ENCODE data around the gene TEX54.
A peak's percentile ranks its signal among the peaks of the same experiment; 100 is the strongest.
"Not testable (repeated sequence)": the region's sequence is repeated elsewhere in the genome, so short reads cannot be mapped to it uniquely, and the experiment has no call there.

The TEX54 gene

DNA sequence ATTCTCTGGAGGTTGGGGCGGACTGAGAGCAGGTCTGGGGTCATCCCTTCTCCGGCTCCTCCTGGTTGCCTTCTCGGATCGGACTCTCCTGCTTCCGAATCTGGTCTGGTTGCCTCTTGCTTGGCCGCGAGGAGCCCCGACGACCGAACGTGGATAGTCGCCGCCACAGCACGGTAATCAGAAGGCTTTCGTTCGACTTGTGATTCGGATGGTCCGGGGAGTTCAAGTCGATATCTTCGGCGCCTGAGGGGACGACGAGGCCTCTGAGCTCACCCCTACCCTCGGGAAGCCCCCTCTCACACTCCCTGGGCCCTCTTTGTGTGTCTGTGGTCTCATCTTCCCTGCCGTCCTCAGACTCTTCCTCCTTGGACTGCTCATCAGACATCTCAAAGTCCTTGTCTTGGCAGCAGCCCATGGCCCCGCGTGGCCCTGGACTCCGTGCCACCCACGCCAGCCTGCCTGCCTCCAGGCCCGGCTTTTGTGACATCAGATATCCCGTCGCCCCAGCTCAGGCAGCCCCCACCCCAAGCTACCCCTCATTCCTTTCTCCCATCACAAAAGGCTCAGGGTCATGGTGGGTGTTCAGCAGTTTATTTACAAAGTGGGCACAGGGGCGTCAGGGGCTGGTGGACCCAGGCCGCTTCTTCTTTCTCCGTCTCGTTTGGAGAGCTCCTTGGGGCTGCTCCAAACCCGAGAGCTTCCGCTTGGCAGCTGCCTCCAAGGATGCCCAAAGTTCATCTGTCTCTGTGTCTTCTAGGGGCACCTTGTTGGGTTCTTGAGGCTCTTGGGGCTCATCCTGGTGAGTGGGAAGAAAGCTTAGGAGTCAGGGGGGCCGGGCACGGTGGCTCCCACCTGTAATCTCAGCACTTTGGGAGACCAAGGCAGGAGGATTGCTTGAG lies at the start of gene TEX54:
Gene TEX54, minus strand, starts transcription at position 506 of the 899 bp plus-strand sequence.
- DNase-seq, result peak in 1 of 2 experiments; percentile 85

DNA sequence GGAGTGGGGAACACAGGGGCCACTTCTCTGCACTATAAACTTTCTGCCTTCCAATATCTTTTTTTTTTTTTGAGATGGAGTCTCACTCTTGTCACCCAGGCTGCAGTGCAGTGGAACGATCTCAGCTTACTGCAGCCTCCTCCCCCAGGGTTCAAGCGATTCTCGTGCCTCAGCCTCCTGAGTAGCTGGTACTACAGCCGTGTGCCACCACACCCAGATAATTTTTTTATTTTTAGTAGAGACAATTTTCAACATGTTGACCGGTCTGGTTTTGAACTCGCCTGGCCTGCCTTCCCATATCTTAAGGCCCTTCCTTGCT lies 49.7 kb upstream of the TEX54 start:
- no peak for DNase-seq

DNA sequence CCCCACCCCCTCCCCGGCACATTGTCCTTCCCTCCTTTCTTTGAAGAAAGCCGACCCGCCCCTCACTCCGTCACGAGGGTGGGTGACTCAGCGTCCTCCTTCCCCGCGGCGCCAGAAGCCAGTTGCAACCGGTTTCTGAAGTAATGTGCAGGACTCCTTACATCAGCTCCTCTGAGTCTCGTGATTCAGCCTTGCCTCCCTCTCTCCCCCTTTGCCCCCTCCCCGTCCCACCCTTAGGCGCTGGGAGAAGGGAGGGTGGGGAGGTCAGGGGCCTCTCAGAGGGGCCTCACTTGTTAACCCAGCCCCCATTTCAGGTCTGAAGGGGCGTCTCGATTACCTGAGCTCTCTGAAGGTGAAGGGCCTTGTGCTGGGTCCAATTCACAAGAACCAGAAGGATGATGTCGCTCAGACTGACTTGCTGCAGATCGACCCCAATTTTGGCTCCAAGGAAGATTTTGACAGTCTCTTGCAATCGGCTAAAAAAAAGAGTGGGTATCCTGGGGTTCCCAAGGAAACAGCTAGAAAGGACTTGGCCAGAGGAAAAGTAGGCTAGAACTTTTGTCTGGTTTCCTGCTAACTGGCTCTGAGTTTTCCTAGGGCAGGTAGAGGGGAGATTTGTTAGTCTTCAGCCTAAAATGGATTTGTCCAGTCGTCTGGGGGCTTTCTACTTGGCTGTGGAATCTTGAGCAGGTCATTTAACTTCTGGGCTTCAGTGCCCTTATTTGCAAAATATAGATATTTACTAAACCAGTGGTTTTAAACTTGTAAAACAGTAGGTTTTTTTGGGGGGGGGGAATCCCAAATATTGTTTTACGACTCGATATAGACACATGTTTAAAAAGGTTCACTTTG lies 49.2 kb upstream of the TEX54 start:
- DNase-seq, result peak; percentile 77 to 95

DNA sequence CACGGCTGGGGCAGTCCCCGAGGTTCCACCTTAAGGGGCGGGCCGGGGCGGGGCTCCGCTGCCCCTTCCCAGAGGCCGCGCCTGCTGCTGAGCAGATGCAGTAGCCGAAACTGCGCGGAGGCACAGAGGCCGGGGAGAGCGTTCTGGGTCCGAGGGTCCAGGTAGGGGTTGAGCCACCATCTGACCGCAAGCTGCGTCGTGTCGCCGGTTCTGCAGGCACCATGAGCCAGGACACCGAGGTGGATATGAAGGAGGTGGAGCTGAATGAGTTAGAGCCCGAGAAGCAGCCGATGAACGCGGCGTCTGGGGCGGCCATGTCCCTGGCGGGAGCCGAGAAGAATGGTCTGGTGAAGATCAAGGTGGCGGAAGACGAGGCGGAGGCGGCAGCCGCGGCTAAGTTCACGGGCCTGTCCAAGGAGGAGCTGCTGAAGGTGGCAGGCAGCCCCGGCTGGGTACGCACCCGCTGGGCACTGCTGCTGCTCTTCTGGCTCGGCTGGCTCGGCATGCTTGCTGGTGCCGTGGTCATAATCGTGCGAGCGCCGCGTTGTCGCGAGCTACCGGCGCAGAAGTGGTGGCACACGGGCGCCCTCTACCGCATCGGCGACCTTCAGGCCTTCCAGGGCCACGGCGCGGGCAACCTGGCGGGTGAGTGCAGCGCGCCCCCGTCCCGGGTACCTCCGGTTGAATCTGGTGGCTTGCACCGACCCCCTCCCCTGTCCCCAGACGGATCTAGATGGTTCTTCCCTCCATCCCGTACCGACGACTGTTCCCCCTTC lies 48.4 kb upstream of the TEX54 start, which contains the start of gene SLC3A2:
Gene SLC3A2, plus strand, starts transcription at position 94 of the 776 bp plus-strand sequence. Its CDS starts 128 bp downstream, at position 222.
- peak; percentile 81 to 96 for DNase-seq

DNA sequence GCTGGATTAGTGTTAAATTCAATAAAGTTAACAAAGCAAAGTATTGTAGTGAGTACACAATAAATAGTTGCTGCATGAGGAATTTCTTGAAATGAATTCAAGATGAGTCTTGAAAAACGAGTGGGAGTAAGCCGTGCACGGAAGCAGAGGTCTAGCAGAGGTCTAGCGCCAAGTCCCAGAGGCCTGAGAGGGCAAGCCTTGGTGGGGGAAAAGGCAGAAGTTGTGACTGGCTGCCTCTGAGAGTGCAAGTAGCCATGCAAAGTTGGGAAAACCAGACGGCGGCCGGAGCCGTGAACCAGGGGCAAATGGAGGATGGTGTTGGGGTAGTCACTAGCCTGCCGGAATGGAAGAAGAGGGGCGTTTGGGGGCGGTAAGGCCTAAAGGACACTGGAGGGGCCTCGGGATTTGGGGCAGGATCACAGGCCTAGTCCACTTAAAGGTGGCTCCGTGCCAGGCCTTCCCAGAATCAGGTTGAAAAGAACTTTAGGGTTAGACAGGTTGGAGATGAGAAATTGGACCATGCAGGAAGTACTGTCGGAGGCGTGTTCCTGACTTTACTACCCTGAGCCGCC lies 47.7 kb upstream of the TEX54 start:
- DNase-seq, result peak in 1 of 2 experiments; percentile 54

DNA sequence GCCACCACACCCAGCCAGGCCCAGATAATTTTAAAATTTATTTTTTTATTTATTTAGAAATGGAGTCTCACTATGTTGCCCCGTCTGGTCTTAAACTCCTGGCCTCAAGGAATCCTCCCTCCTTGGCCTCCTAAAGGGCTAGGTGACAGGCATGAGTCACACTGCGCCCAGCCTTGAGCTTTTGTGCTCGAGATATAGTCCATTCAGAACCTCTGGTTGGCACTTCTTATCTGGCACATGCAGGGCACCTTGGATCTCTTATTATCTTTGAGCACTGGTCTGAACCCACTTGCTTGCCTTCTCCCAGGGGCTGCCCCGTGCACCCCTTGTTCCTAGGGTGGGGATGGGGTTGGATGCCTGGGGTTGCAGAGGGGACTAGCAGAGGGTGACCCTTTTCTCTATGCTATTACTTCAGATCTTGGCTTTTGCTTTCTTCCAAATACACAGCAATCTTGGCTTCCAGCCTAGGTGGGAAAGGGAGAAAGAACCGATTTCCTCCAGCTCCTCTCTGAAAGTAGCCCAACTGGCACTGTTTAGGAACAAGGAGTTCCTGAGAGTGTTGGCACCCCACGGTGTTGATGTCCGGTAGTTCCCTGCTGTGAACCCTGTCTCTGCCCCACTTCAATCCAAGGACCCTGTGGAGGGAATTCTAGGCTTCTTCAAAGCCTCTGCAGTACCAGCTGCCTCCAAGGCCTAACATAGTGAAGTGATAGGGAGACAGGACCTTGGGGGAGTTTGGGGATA lies 46.8 kb upstream of the TEX54 start:
- DNase-seq, result no peak

DNA sequence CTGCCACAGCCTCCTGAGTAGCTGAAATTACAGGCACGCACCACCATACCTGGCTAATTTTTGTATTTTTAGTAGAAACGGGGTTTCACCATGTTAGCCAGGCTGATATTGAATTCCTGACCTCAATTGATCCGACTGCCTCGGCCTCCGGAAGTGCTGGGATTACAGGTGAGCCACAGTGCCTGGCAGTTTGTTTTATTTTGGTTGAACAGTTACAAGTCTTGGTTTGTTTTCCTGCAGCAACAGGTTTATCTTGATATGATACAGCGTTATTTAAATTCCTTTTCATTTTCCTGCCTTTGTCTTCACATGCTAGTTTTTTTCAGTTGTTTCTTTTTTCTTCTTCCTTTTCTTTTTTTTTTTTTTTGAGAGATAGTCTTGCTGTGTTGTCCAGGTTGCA lies 44.1 kb upstream of the TEX54 start:
- DNase-seq, result no peak

DNA sequence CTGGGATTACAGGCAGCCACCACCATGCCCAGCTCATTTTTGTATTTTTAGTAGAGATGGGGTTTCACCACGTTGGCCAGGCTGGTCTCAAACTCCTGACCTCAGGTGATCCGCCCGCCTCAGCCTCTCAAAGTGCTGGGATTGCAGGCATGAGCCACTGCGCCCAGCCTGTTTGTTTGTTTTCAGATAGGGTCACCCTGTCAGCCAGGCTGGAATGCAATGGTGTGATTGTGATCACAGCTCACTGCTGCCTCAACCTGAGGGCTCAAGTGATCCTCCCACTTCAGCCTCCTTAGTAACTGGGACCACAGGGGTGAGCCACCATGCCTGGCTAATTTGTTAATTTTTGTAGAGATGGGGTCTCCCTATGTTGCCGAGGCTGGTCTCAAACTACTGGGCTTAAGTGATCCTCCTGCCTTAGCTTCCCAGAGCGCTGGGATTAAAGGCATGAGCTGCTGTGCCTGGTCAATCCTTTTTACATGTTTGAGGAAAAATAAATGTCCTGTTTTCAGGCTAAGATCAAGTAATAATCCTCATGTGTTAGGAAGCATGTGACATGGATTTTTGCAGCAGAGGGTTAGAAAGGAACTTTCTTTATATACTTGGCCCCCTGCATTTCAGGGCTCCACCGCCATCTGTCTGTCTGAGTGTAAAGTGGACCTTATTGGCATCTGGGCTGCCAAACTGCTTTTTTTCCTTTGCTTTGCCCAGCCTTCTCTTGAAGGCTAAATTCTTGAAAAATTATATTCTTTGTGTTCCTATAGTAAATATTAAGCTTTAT lies 43.2 kb upstream of the TEX54 start:
- DNase-seq, result no peak

DNA sequence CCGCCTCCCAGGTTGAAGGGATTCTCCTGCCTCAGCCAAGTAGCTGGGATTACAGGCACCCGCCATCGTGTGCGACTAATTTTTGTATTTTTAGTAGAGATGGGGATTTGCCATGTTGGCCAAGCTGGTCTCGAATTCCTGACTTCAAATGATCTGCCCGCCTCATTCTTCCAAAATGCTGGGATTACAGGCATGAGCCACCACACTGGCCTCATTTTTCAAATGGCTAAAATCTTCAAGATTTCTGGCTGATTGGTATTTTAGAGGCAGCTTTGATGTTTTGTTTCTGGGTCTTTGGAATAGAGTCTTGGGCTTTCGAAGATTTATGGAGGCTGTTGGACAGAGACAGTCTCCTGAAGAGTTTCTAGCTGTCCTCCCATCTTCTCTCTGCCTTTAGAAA lies 42.2 kb upstream of the TEX54 start:
- no peak for DNase-seq

DNA sequence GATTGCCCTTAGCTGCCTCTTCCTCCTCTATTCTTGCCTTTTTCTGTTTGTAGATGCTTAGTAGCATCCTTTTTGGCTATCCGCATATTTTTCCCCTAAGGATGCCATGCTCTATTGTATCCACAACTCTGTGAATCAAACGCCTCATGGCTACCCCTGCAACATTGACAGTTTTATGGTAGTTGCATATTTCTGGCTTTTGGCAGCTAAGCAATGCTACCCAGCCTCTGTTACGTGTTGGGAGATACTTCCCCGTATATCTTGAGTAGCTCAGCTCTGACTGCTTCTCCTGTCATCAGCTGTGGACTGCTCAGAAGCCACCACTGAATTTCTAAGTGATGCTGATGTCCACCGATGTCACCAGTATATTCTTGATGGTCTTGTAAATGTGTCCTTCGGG lies 33.0 kb upstream of the TEX54 start:
- no peak for DNase-seq

DNA sequence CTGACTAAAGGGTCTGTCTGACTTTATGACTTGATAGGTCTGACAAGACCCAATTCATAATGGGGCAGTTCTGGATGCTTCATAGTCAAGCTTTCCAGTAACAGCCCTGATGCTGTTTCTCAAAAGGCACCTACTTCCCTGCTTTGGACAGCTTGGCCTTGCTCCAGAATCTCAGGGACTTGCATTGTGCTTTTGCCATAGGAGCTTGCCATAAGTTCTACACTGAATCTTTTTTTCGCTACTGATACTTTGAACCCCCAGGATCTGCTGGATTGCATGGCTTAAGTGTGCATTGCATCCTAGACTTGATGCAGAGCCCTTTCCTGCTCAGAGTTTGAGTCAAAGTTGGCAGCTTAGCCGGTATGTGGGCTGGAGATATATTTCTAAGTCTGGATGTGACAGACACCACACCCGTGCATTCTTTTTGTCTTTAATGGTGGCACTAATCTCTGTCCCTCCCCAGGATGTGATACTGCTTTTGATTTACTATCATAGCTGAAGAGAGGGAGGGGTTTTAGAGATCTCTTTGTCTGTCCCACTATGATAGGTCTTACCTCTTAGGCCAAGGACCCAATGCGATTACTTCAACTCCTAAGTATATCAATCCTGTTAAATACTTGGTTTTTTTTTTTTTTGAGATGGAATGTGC lies 31.2 kb upstream of the TEX54 start:
- DNase-seq, result no peak

DNA sequence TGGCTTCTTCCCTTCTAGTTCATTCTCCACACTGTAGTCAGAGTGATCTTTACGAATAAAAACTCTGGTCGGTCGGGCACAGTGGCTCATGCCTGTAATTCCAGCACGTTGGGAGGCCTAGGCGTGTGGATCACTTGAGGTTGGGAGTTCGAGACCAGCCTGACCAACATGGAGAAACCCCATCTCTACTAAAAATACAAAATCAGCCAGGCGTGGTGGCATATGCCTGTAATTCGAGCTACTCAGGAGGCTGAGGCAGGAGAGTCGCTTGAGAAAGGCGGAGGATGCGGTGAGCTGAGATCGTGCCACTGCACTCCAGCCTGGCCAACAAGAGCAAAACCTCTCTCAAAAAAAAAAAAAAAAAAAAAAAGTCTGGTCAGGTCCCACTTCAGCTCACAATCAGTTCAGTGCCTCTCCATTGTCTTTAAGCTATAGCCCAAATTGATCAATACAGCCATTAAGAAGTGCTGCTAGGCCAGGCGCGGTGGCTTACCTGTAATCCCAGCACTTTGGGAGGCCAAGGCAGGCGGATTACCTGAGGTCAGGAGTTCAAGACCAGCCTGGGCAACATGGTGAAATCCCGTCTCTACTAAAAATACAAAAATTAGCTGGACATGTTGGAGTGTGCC lies 29.0 kb upstream of the TEX54 start:
- DNase-seq, result not testable (repeated sequence)

DNA sequence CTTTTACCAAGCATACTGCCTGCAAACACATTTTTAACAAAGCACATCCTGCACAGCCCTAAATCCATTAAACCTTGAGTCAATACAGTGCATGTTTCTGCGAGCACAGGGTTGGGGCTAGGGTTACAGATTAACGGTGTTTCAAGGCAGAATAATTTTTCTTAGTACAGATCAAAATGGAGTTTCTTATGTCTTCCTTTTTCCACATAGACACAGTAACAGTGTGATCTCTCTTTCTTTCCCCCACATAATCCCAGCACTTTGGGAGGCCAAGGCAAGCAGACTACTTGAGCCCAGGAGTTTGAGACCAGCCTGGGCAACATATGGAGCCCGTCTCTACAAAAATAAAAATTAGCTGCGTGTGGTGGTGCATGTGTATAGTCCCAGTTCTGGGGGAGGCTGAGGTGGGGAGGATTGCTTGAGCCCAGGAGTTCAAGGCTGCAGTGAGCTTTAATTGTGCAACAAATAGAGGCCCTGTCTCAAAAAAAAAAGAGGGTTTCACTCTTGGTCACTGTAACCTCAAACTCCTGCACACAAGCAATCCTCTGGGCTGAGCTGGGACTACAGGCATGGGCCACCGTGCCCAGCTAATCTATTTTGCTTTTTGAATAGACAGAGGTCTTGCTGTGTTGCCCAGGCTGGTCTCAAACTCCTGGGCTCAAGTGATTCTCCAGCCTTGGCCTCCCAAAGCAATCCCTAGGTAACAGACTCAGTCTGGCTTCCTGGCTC lies 28.4 kb upstream of the TEX54 start:
- DNase-seq, result no peak

DNA sequence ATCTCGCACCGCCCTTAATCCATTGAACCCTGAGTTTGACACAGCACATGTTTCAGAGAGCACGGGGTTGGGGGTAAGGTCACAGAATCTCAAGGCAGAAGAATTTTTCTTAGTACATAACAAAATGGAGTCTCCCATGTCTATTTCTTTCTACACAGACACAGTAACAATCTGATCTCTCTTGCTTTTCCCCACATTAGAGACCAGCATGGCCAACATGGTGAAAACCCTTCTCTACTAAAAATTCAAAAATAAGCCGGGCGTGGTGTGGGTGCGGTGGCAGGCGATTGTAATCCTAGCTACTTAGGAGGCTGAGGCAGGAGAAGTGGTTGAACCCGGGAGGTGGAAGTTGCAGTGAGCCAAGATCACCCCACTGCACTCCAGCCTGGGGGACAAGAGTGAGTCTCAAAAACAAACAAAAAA lies 26.7 kb upstream of the TEX54 start:
- not testable (repeated sequence) for DNase-seq

DNA sequence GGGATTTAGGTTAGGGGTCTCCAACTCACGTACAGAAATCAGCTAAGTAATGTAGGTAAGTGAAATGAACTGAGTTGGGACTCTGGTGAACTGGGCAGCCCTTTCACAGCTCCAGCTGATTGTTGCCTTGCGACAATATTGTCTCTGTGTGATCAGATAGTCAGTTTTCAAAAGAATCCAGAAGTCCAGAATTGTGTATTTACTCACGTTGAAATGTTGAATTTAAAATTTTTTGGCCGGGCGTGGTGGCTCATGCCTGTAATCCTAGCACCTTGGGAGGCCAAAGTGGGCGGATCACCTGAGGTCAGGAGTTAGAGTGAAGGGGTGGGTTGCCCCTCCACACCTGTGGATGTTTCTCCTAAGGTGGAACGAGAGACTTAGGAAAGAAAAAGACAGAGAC lies 25.6 kb upstream of the TEX54 start:
- peak in 1 of 2 experiments; percentile 27 for DNase-seq

DNA sequence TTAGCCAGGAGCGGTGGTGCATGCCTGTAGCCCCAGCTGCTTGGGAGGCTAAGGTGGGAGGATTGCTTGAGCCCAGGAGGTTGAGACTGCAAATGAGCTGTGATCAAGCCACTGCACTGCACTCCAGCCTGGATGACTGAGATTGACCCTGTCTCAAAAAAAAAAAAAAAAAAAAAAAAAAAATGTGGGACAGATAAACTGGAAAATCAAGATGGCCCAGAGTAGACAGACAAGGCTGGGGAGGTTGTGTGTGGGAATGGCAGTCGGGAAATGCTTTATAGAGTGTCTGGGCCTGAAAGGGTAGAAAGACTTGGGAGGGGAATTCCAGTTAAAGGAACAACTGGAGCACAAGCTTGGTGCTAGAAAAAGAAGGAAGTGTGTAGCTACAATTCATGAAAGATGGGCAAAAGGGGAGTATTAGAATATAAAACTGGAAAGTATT lies 24.9 kb upstream of the TEX54 start:
- DNase-seq, result peak in 1 of 2 experiments; percentile 39

DNA sequence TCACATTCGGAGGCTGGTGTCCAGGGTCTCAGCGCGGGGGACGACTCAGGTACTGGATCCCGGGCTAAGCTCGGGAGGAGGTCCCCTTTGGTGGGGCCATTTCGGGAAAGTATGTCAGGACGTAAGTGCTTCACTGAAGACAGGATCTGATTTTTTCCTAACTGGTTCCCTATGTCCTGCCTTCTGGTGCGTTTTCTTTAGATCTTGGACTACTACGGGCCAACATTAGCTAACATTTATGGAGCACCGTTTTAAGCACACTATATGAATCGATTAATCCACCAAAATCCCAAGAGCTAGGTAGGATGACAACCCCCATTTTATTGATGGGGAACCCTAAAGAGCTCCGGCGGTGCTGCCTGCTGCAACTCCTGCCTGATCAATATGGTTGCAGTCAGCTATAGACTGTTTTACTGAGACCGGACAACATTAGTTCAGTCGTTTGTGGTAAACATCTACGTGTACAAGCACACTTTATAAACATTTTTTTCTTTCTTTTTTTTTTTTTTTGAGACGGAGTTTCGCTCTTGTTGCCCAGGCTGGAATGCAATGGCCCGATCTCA lies 23.8 kb upstream of the TEX54 start:
- peak in 1 of 2 experiments; percentile 49 for DNase-seq

DNA sequence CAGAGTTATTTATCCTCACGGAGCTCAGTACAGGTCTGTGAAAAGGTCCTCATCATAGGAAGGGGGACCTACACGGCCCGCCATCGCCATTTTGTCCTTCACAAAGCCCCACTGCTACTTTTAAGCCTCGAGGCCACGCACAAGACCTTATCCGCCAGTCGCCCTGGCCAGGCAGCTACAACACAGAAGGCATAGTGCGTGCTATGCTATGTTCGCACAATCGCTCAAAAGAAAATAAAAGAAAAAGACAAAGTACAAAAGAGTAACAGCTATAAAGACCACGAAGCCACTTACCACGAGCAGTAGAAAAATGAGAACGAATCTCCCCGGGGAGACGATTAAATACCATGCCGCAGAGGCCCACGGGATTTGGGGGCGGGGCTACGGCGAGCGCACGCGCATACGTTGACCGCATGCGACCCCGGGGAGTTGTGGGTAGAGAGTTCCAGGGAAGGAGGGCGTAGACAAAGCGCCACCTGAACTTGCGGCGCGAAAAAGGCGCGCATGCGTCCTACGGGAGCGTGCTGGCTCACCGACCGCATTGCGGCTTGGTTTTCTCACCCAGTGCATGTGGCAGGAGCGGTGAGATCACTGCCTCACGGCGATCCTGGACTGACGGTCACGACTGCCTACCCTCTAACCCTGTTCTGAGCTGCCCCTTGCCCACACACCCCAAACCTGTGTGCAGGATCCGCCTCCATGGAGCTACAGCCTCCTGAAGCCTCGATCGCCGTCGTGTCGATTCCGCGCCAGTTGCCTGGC lies 23.1 kb upstream of the TEX54 start:
- DNase-seq, result peak; percentile 96 to 99

Measured in NCI-H526 (cell line).